WTC11 (cell line): ENCODE measurements around the gene SLC37A1. TPM values are rescaled to one million over a fixed set of nuclear protein-coding genes. Genes with fewer than 3 reads are reported as not detected.

ENCODE experiments used
- ATAC-seq: fragments of 200-7000 bp; cut with Tn5 transposase; 2 replicates; pipeline ENCODE4 v1.10.0; 2021; ENCODE audit warnings: mild to moderate bottlenecking, moderate library complexity
- CTCF ChIA-PET: fragments of 300-600 bp; sonication (Branson Sonifier 250); formaldehyde crosslinking; loops from one replicate; lab custom pipeline; 2021; ENCODE audit warnings: antibody characterized with exemption; lab: Charles Lee
- POLR2A ChIA-PET: fragments of 350-600 bp; sonication (Branson Sonifier 250); formaldehyde crosslinking; loops from one replicate; lab custom pipeline; 2021; ENCODE audit warnings: antibody characterized with exemption; lab: Charles Lee
- DNase-seq: peaks from one replicate; pipeline ENCODE4 v3.0.0; 2021; ENCODE audit warnings: low spot score
- H3K27ac Mint-ChIP-seq: 2 replicates; pipeline ENCODE4 v1.8.0; 2021; ENCODE audit warnings: mixed read lengths
- H3K27me3 Mint-ChIP-seq: 2 replicates; pipeline ENCODE4 v1.8.0; 2021; ENCODE audit warnings: low read depth, mild to moderate bottlenecking, moderate library complexity, mixed read lengths
- H3K36me3 Mint-ChIP-seq: 2 replicates; pipeline ENCODE4 v1.8.0; 2021; ENCODE audit warnings: mixed read lengths
- H3K4me1 Mint-ChIP-seq: 2 replicates; pipeline ENCODE4 v1.8.0; 2022; ENCODE audit warnings: mixed read lengths
- H3K4me3 Mint-ChIP-seq: 2 replicates; pipeline ENCODE4 v1.8.0; 2021; ENCODE audit warnings: mild to moderate bottlenecking, moderate library complexity, mixed read lengths
- H3K9me3 Mint-ChIP-seq: 2 replicates; pipeline ENCODE4 v1.8.0; 2021; ENCODE audit warnings: mixed read lengths
- AR ChIP-seq: fragments of 250-450 bp; sonication (Bioruptor Pico); IDR thresholded peaks from 2 replicates; pipeline ENCODE4 v1.9.0; 2021; ENCODE audit warnings: mild to moderate bottlenecking
- FOXP4 ChIP-seq: sonication (generic); formaldehyde crosslinking; IDR thresholded peaks from 2 replicates; pipeline ENCODE4 v1.8.0; 2022; ENCODE audit warnings: mild to moderate bottlenecking, missing genetic modification reagents
- RORB ChIP-seq: fragments of 250-450 bp; sonication (Bioruptor Pico); IDR thresholded peaks from 2 replicates; pipeline ENCODE4 v1.9.0; 2021; ENCODE audit warnings: mild to moderate bottlenecking
- SOX15 ChIP-seq: fragments of 250-450 bp; sonication (Bioruptor Pico); IDR thresholded peaks from 2 replicates; pipeline ENCODE4 v1.9.0; 2021; ENCODE audit warnings: mild to moderate bottlenecking
- STAT6 ChIP-seq: sonication (generic); formaldehyde crosslinking; conservative IDR thresholded peaks from 2 replicates; pipeline ENCODE4 v1.8.1; 2023; ENCODE audit warnings: mild to moderate bottlenecking, low read depth, missing genetic modification reagents, moderate library complexity
- TCF7 ChIP-seq: sonication (generic); formaldehyde crosslinking; IDR thresholded peaks from 2 replicates; pipeline ENCODE4 v1.8.0; 2022; ENCODE audit warnings: mild to moderate bottlenecking, low read depth, missing genetic modification reagents, moderate library complexity
- TEAD1 ChIP-seq: sonication (generic); formaldehyde crosslinking; IDR thresholded peaks from 2 replicates; pipeline ENCODE4 v1.8.0; 2022; ENCODE audit warnings: mild to moderate bottlenecking, missing genetic modification reagents
- ZNF219 ChIP-seq: sonication (generic); formaldehyde crosslinking; IDR thresholded peaks from 2 replicates; pipeline ENCODE4 v1.8.0; 2023; ENCODE audit warnings: missing genetic modification reagents, mild to moderate bottlenecking, borderline replicate concordance
- ZNF396 ChIP-seq: fragments of 250-450 bp; sonication (Bioruptor Pico); IDR thresholded peaks from 2 replicates; pipeline ENCODE4 v1.8.0; 2021; ENCODE audit warnings: mild to moderate bottlenecking, moderate library complexity, borderline replicate concordance
- total RNA-seq: library from RNA; stranded (reverse); gene quantifications from 3 replicates; pipeline ENCODE4 v1.2.3, GENCODE V29; 2021
- TF ChIP-seq, protein P1 (sequence below): sonication (generic); formaldehyde crosslinking; IDR thresholded peaks from 2 replicates; pipeline ENCODE4 v1.8.1; 2022; ENCODE audit warnings: low read depth, mild to moderate bottlenecking, moderate library complexity, missing genetic modification reagents, borderline replicate concordance
- TF ChIP-seq, protein P2 (sequence below): sonication (generic); formaldehyde crosslinking; IDR thresholded peaks from 2 replicates; pipeline ENCODE4 v1.8.0; 2023; ENCODE audit warnings: missing genetic modification reagents
- TF ChIP-seq, protein P3 (sequence below): fragments of 250-450 bp; sonication (Bioruptor Pico); IDR thresholded peaks from 2 replicates; pipeline ENCODE4 v2.1.2; 2022; ENCODE audit warnings: mild to moderate bottlenecking, moderate library complexity
- TF ChIP-seq, protein P4 (sequence below): sonication (generic); formaldehyde crosslinking; IDR thresholded peaks from 2 replicates; pipeline ENCODE4 v1.8.1; 2023; ENCODE audit warnings: mild to moderate bottlenecking, missing genetic modification reagents
- TF ChIP-seq, protein P5 (sequence below): sonication (generic); formaldehyde crosslinking; IDR thresholded peaks from 2 replicates; pipeline ENCODE4 v1.8.1; 2022; ENCODE audit warnings: mild to moderate bottlenecking, missing genetic modification reagents, moderate library complexity, borderline replicate concordance
- TF ChIP-seq, protein P6 (sequence below): sonication (generic); formaldehyde crosslinking; IDR thresholded peaks from 2 replicates; pipeline ENCODE4 v1.8.0; 2022; ENCODE audit warnings: mild to moderate bottlenecking, missing genetic modification reagents

Gene SLC37A1
- total RNA-seq, 1 experiment from 2014 or later = 22.7 TPM

- H3K4me1 Mint-ChIP-seq = peaks cover 49% of the 10 kb centered on the region
- POLR2A ChIA-PET = no interaction called here
- no peaks in the 10 kb centered on the region for H3K27me3 Mint-ChIP-seq
- ATAC-seq (no peak), DNase-seq (no peak)
- CTCF ChIA-PET = interaction anchor here (0.9 kb wide), 1 partner anchor 67 kb away, joined by 3 read pairs; no protein-coding TSS in a partner anchor
- no peaks in the 10 kb centered on the region for H3K9me3 Mint-ChIP-seq
- TF ChIP-seq, protein P1, sequence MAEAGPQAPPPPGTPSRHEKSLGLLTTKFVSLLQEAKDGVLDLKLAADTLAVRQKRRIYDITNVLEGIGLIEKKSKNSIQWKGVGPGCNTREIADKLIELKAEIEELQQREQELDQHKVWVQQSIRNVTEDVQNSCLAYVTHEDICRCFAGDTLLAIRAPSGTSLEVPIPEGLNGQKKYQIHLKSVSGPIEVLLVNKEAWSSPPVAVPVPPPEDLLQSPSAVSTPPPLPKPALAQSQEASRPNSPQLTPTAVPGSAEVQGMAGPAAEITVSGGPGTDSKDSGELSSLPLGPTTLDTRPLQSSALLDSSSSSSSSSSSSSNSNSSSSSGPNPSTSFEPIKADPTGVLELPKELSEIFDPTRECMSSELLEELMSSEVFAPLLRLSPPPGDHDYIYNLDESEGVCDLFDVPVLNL (CRISPR knock-in tag) = no peak
- TF ChIP-seq RORB (CRISPR knock-in tag) (no peak), TCF7 (CRISPR knock-in tag) (no peak), FOXP4 (CRISPR knock-in tag) (no peak)
- peaks cover 23% of the 10 kb centered on the region for H3K36me3 Mint-ChIP-seq
- peak overlapping the region; percentile 7; the same call in 1 of the 2 replicates for H3K27ac Mint-ChIP-seq
- H3K4me3 Mint-ChIP-seq = no peak overlapping the region
These were observed 12.7 kb downstream of the SLC37A1 start for GRCh38 chr21:42526379-42526727.

DNA sequence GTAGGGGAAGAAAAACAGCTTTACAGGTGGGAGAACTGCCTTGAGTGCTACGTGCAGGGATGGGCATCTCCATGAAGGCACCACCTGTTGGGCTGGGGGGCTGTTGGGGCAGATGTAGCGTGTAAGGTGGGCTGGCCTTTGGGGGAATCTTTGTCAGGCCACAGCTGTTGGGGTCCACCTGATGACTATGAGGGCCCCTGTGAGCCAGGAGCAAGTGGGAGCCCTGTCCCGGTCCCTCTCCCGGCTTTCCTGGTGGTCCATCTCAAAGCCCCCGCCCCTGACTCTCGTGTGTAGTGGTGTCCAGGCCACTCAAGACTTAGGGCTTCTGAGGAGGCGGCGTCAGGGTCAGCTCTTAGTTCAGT is 13.5 kb downstream of the SLC37A1 start:
- H3K27ac Mint-ChIP-seq = 0 out of 2 replicates have a peak overlapping the region, but pooled peaks have one; percentile 20
- H3K4me3 Mint-ChIP-seq = no peak overlapping the region
- ChIA-PET CTCF (interaction anchor here (0.9 kb wide), 1 partner anchor 66 kb away, joined by 3 read pairs; no protein-coding TSS in a partner anchor), POLR2A (no interaction called here)
- DNase-seq = no peak
- ATAC-seq = no peak
- no peaks in the 10 kb centered on the region for H3K9me3 Mint-ChIP-seq
- peaks cover 17% of the 10 kb centered on the region for H3K36me3 Mint-ChIP-seq
- no peaks in the 10 kb centered on the region for H3K27me3 Mint-ChIP-seq
- peaks cover 54% of the 10 kb centered on the region for H3K4me1 Mint-ChIP-seq
- TF ChIP-seq, protein P2, sequence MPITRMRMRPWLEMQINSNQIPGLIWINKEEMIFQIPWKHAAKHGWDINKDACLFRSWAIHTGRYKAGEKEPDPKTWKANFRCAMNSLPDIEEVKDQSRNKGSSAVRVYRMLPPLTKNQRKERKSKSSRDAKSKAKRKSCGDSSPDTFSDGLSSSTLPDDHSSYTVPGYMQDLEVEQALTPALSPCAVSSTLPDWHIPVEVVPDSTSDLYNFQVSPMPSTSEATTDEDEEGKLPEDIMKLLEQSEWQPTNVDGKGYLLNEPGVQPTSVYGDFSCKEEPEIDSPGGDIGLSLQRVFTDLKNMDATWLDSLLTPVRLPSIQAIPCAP = no peak
- TF ChIP-seq, protein P3, sequence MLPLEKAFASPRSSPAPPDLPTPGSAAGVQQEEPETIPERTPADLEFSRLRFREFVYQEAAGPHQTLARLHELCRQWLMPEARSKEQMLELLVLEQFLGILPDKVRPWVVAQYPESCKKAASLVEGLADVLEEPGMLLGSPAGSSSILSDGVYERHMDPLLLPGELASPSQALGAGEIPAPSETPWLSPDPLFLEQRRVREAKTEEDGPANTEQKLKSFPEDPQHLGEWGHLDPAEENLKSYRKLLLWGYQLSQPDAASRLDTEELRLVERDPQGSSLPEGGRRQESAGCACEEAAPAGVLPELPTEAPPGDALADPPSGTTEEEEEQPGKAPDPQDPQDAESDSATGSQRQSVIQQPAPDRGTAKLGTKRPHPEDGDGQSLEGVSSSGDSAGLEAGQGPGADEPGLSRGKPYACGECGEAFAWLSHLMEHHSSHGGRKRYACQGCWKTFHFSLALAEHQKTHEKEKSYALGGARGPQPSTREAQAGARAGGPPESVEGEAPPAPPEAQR (CRISPR knock-in tag) = no peak
- TF ChIP-seq, protein P4, sequence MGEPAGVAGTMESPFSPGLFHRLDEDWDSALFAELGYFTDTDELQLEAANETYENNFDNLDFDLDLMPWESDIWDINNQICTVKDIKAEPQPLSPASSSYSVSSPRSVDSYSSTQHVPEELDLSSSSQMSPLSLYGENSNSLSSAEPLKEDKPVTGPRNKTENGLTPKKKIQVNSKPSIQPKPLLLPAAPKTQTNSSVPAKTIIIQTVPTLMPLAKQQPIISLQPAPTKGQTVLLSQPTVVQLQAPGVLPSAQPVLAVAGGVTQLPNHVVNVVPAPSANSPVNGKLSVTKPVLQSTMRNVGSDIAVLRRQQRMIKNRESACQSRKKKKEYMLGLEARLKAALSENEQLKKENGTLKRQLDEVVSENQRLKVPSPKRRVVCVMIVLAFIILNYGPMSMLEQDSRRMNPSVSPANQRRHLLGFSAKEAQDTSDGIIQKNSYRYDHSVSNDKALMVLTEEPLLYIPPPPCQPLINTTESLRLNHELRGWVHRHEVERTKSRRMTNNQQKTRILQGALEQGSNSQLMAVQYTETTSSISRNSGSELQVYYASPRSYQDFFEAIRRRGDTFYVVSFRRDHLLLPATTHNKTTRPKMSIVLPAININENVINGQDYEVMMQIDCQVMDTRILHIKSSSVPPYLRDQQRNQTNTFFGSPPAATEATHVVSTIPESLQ = no peak
- TF ChIP-seq STAT6 (CRISPR knock-in tag) = no peak
- no peak for TF ChIP-seq ZNF219 (CRISPR knock-in tag)
- TF ChIP-seq, protein P5, sequence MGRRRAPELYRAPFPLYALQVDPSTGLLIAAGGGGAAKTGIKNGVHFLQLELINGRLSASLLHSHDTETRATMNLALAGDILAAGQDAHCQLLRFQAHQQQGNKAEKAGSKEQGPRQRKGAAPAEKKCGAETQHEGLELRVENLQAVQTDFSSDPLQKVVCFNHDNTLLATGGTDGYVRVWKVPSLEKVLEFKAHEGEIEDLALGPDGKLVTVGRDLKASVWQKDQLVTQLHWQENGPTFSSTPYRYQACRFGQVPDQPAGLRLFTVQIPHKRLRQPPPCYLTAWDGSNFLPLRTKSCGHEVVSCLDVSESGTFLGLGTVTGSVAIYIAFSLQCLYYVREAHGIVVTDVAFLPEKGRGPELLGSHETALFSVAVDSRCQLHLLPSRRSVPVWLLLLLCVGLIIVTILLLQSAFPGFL (CRISPR knock-in tag) = no peak
- no peak for TF ChIP-seq SOX15 (CRISPR knock-in tag)
- TF ChIP-seq, protein P6, sequence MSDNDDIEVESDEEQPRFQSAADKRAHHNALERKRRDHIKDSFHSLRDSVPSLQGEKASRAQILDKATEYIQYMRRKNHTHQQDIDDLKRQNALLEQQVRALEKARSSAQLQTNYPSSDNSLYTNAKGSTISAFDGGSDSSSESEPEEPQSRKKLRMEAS = no peak
- no peak for TF ChIP-seq ZNF396 (CRISPR knock-in tag)
- no peak for TF ChIP-seq AR (CRISPR knock-in tag)
- no peak for TF ChIP-seq TEAD1 (CRISPR knock-in tag)
